Osteocyte (in vitro differentiated cells): Measurements from ENCODE around the gene OGA. TPM values are rescaled to one million over a fixed set of nuclear protein-coding genes. Genes with fewer than 3 reads are reported as not detected.

Source experiments
- DNase-seq: peaks from one replicate; pipeline ENCODE4 v3.0.0; 2021; ENCODE audit warnings: mixed read lengths; ENCODE audit not compliant: unreplicated experiment; ENCODE audit errors: extremely low spot score
- H3K27ac Mint-ChIP-seq: one replicate; pipeline ENCODE4 v1.8.0; 2021; ENCODE audit warnings: mild to moderate bottlenecking, mixed read lengths; ENCODE audit not compliant: unreplicated experiment
- H3K27me3 Mint-ChIP-seq: one replicate; pipeline ENCODE4 v1.8.0; 2021; ENCODE audit warnings: mixed read lengths; ENCODE audit not compliant: unreplicated experiment
- H3K36me3 Mint-ChIP-seq: one replicate; pipeline ENCODE4 v1.8.0; 2021; ENCODE audit warnings: mixed read lengths; ENCODE audit not compliant: unreplicated experiment
- H3K4me1 Mint-ChIP-seq: one replicate; pipeline ENCODE4 v1.8.0; 2021; ENCODE audit warnings: mixed read lengths; ENCODE audit not compliant: unreplicated experiment
- H3K4me3 Mint-ChIP-seq: one replicate; pipeline ENCODE4 v1.8.0; 2021; ENCODE audit warnings: mild to moderate bottlenecking, moderate library complexity, mixed read lengths; ENCODE audit not compliant: unreplicated experiment
- H3K9me3 Mint-ChIP-seq: one replicate; pipeline ENCODE4 v1.8.0; 2021; ENCODE audit warnings: mixed read lengths; ENCODE audit not compliant: unreplicated experiment
- CTCF ChIP-seq: fragments of 200-600 bp; sonication (generic); IDR thresholded peaks from 2 replicates; pipeline ENCODE4 v1.5.0; 2021; ENCODE audit warnings: antibody characterized with exemption, mild to moderate bottlenecking, moderate library complexity
- total RNA-seq: library from RNA; stranded (reverse); gene quantifications from 2 replicates; pipeline ENCODE4 v1.2.1, GENCODE V29; 2021

OGA gene
- total RNA-seq, 1 donor from 2014 or later = 113 TPM

DNA sequence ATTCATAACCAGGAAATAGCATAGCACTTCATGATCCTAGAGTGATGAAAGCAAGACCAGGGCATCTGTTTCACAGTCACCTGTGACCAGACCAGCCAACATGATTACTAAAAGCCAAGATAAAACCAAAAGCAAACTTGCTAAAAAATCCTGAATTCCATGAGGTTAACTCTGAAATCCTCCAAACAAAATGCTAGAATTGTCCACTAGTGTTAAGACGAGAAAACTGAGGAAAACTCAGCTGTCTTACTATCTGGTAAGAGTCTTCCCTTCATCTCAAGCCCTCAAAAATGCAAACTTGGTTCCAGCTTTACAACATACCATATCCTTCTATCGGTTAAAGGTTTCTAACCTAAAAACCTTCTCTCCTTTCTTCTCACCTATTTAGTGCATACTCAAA lies 33.7 kb downstream of the OGA start:
- no peak for TF ChIP-seq CTCF
- H3K4me3 Mint-ChIP-seq = no peak overlapping the region
- H3K27ac Mint-ChIP-seq = no peak overlapping the region
- DNase-seq = no peak
- H3K9me3 Mint-ChIP-seq = no peaks in the 10 kb centered on the region
- H3K36me3 Mint-ChIP-seq = peaks cover 25% of the 10 kb centered on the region
- H3K4me1 Mint-ChIP-seq = peaks cover 37% of the 10 kb centered on the region
- no peaks in the 10 kb centered on the region for H3K27me3 Mint-ChIP-seq

GRCh38 chr10:101783736-101784118 lies 34.5 kb downstream of the OGA start:
- no peak for DNase-seq
- no peak for TF ChIP-seq CTCF
- peaks cover 7% of the 10 kb centered on the region for H3K27me3 Mint-ChIP-seq
- H3K4me3 Mint-ChIP-seq = peak overlapping the region; percentile 100
- H3K27ac Mint-ChIP-seq = peak overlapping the region; percentile 86
- H3K4me1 Mint-ChIP-seq = peaks cover 45% of the 10 kb centered on the region
- H3K36me3 Mint-ChIP-seq = peaks cover 24% of the 10 kb centered on the region
- no peaks in the 10 kb centered on the region for H3K9me3 Mint-ChIP-seq

GRCh38 chr10:101782811-101783735 lies 35.2 kb downstream of the OGA start, which contains the start of gene NPM3:
NPM3 (minus strand) TSS chr10:101783446; CDS start chr10:101783390, 56 bp downstream.
- Mint-ChIP-seq H3K9me3 (no peaks in the 10 kb centered on the region), H3K4me1 (peaks cover 45% of the 10 kb centered on the region), H3K27me3 (peaks cover 12% of the 10 kb centered on the region), H3K36me3 (peaks cover 24% of the 10 kb centered on the region), H3K27ac (peak within 1 kb of the TSS; percentile 86), H3K4me3 (peak within 1 kb of the TSS; percentile 100)
- TF ChIP-seq CTCF = no peak
- DNase-seq = peak; percentile 93

DNA sequence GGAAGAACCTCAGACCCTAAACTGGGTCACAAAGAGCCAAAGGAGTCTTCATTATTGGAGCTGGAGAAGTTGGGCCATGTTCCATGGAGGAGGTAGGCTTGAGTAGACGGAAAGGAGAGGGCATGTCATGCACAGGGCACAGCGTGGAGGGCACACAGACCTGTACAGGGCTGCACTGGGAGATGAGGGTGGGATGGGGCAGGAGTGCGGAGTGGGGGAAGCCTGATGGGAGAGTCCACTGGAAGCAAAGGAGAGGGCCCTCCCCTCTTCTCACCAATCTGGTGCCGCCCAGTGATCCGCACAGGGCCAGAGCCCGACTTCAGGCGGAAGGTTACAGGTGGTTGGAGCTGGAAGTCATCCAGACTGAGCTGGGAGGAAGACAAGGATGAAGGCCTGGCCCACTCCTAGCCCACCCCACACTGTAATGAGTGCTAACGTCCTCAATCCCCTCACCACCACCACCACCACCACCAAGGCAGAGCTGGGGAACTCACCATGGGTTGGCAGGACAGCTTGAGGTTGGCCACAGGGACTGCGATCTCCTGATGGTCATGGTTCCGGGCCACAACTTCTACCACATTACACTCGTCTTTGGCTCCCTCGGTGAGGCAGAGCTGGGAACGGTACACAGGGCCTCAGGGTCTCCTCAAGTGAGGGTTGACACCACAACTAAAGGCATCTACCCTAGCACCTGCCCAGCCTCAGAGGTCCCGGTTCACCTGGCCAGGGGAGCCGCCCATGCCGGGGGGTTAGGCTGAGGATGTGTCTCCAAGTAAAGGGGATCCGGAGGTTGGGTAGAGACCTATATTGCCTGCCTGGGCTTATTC lies 36.0 kb downstream of the OGA start:
- peak overlapping the region; percentile 86 for H3K27ac Mint-ChIP-seq
- peak overlapping the region; percentile 100 for H3K4me3 Mint-ChIP-seq
- H3K27me3 Mint-ChIP-seq = peaks cover 21% of the 10 kb centered on the region

More for the DNA sequence above, 36.0 kb downstream of the OGA start:
- peaks cover 16% of the 10 kb centered on the region for H3K36me3 Mint-ChIP-seq
- no peaks in the 10 kb centered on the region for H3K9me3 Mint-ChIP-seq
- DNase-seq = peak; percentile 62
- no peak for TF ChIP-seq CTCF
- H3K4me1 Mint-ChIP-seq = peaks cover 45% of the 10 kb centered on the region
